Measurements from ENCODE around the gene PSME2.
"Not testable (repeated sequence)": the region's sequence is repeated elsewhere in the genome, so short reads cannot be mapped to it uniquely, and the experiment has no call there.

Gene PSME2

DNA sequence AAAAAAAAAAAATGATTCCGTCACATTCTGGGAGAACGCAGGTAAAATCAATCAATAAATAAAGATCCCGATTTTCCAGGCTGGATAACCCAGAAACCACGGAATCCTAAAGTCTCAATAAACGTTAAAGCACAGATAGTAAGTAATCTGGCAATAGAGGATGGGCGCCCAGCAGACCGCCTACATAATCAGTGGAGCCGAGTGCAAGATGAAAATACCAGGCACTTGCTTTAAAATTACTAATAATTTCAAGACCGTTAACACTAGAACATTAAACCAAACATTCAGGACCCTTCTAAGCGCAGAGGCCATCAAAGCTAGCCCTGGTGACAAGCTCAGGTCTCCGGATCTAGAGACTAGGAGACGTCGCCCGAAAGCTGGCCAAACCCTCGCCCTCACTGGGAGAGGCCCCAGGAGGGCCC, 33.0 kb downstream of the PSME2 start:
- no peak for FAIRE-seq

DNA sequence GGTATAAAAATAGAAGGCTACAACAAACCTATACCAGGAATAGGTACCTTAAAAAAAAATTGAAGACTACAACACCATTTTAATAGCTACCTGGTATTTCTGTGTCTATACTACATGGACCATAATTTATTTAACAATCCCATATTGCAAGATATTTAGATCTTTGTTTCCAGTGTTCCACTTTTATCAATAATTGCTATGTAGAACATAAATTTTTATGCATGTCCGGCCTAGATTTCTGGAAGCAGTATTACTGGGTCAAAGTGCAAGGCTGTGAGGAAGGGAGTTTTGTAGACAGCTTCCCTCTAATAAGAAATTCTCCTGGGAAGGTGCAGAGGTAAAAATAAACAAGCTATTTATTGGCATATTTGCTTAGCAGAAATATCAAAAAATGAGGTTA, 35.9 kb downstream of the PSME2 start:
- no peak for FAIRE-seq

DNA sequence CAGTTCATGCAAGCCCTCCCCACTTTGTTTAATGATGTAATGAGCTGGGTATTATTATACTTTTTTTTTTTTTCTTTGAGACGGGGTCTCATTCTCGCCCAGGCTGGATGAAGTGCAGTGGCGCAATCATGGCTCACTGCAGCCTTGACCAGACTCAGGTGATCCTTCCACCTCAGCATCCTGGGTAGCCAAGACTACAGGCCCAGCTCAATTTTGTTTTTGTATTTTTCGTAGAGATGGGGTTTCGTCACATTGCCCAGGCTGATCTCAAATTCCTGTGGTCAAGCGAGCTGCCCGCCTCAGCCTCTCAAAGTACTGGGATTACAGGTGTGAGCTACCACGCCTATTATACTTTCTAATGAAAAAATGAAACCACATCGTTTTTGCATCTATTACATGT, 36.4 kb downstream of the PSME2 start:
- FAIRE-seq, result no peak

DNA sequence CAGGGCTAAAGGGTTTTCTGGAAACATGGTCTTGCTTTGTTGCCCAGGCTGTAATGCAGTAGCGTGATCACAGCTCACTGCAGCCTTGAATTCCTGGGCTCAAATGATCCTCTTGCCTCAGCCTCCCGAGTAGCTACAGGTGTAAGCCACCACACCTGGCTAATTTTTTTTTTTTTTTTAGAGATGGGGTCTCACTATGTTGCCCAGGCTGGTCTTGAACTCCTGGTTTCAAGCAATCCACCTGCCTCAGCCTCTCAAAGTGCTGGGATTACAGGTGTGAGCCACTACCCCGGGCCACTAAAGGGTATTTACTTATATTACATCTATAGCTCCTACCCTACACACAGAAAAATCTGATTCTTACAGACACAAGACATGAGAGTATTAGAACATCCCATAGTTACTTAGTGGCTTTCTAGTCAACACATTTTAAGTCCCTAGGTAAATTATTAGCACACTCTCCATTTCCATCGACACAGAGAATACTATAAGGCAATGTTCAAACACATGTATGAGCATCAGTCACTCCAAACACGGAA, 38.0 kb downstream of the PSME2 start:
- FAIRE-seq, result no peak

DNA sequence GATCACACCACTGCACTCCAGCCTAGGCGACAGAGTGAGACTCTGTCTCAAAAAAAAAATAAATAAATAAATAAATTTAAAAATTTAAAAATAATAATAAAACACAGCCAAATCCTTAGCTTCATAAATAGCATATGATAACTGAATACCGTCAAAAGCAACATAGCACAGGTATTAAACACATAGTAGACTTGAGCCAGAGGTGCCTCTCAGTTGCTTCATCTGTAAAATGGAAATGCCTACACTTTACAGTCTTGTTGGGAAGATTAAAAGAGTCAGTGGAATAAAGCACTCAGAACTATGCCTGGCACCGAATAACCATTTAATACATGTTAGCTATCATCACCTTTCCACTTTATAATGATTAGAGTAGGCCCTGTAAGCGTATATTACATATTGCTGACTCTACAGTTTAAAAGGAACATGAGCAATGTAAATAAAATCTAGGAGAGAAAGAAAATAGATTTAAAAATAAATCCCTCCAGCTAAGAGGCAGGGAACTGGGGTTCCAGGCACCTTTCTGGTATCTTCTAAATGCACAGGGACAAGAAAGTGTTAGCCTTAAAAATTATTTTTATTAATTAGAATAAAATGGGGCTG, 39.6 kb downstream of the PSME2 start:
- FAIRE-seq, result no peak

DNA sequence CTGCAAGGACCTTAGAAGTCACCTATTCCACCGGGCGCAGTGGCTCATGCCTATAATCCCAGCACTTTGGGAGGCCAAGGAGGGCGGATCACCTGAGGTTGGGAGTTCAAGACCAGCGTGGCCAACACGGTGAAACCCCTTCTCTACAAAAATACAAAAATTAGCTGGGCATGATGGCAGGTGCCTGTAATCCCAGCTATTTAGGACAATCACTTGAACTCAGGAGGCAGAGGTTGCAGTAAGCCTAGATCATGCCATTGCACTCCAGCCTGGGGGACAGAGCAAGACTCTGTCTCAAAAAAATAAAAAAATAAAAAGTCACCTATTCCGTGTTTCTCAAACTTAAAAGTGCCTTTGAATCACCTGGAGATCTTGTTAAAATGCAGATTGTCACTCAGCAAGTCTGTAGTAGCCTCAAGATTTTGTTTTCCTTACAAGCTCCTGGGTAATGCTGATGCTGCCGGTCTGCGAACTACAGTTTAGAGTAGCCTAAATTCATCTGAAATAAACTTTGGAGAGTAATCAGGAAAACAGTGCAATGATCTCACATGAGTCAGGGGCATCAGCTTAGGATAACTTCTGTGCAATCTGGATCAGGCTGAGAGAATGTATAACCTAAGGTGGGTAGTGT, 40.7 kb downstream of the PSME2 start:
- not testable (repeated sequence) for FAIRE-seq

DNA sequence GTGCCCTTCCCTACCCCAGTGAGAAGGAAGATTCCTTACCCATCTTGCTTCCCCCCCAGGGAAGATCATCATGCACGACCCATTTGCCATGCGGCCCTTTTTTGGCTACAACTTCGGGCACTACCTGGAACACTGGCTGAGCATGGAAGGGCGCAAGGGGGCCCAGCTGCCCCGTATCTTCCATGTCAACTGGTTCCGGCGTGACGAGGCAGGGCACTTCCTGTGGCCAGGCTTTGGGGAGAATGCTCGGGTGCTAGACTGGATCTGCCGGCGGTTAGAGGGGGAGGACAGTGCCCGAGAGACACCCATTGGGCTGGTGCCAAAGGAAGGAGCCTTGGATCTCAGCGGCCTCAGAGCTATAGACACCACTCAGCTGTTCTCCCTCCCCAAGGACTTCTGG, 43.0 kb downstream of the PSME2 start:
- FAIRE-seq, result no peak

DNA sequence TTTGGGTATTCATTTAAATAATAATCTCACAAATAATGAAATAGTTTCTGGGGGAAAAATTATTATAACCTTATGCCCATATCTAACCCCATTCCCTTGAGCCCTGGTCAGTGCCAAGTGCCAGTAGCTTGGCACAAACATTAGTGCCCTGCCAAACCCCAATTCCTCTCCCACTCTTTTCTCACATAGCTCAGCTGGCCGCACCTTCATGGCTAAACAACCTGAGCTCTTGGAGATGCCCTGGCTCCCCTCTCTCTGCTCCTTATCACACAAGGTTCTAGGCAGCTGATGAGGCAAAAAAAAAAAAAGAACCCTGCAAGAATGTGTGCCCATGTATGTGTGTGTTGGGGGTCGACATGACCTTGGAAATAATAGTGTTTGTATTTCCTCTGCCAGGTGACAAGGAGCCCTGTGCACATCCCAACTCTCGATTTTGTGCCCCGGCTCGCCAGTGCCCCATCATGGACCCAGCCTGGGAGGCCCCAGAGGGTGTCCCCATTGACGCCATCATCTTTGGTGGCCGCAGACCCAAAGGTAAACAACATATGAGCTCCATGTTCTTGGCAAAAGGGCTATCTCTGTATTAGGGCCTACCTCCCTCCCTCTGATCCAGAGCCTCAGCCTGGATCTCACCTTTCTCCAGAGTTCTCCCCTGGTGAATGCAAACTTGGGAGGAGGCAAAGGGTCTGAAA, 43.9 kb downstream of the PSME2 start:
- no peak for FAIRE-seq

DNA sequence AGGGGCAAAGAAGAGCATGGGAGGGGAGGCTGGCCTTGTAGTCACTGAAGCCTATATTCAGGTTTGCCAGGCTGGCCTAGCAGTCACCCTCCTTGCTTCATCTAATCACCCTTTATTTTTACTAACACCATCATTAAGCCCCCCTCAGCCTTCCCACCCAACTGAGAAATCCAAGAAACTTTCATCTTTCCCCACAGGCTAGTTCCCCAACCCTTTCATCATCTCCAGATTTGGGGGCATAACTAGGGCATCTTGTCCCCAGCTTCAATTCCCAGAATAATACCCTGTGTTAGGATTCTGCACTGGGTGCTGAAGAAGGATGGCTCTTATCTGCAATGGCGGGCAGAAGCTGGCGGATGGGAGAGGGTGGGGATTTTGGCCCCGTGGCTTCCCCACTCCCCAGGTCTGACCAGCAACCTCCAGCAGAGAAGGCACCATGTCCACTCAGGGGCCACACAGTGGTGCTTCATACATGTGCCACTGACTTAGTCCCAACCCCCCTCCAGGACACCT, 45.4 kb downstream of the PSME2 start:
- FAIRE-seq, result no peak

DNA sequence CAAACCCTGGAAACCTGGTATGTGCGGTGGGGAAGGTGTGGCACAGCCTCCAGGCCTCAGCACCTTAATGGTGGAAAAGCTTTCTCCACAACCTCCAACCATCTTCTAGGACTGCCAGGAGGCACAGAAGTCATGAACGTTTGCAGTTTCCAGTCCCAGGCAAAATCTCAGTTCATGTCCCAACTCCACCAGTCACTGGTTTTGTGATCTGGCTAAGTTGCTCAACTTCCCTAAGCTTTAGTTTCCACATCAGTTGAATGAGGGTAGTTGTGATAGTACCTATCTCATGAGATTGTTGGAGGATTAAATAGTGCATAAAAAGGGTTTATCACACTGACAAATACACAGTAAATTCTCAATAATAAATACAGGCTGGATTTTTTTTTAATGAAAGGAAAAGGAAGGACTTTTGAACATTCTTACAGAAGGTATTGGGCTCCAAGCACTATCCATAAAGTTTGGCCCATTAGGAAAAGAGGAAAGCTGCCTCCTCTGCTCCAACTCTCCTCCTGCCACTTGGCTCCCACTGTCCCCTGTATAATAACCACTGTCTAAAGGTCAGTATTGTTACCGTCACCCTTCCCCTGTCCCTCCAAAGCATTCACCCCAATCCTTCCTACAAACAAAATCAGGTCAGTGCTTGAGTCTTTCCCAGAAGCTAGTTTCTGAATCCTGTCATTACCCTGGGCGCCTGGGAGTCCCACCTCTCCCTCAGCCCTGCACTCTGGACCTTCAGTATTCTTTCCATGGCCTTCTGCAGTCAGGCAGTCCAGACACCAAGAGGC, 46.0 kb downstream of the PSME2 start:
- no peak for FAIRE-seq

DNA sequence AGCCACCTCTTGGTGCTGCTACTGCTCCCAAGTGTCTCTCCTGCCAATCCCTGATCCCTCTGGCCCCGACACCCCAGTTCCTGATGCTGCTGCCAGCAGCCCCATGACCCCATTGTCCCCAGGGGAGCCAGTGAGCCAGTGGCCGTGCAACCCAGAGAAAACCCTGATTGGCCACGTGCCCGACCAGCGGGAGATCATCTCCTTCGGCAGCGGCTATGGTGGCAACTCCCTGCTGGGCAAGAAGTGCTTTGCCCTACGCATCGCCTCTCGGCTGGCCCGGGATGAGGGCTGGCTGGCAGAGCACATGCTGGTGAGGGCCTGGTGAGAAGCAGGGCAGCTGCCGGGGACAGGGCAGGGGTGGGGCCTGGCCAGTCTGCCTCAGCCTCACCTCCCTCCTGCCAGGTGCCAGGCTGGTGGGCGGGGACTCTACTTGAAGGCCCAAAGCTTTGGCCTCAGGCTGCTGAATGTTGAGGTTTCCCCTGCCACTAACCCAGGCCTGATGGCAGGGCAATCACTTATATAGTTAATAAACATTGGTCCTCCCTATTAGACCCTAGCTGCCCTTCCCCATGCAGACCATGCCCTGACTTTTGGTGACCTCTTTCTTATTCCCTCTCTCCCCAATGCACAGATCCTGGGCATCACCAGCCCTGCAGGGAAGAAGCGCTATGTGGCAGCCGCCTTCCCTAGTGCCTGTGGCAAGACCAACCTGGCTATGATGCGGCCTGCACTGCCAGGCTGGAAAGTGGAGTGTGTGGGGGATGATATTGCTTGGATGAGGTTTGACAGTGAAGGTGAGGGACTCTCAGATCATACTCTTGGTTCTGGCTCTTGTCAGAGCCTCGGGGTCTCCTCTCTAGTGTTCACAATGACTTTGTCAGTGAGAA, 47.2 kb downstream of the PSME2 start:
- FAIRE-seq, result no peak

DNA sequence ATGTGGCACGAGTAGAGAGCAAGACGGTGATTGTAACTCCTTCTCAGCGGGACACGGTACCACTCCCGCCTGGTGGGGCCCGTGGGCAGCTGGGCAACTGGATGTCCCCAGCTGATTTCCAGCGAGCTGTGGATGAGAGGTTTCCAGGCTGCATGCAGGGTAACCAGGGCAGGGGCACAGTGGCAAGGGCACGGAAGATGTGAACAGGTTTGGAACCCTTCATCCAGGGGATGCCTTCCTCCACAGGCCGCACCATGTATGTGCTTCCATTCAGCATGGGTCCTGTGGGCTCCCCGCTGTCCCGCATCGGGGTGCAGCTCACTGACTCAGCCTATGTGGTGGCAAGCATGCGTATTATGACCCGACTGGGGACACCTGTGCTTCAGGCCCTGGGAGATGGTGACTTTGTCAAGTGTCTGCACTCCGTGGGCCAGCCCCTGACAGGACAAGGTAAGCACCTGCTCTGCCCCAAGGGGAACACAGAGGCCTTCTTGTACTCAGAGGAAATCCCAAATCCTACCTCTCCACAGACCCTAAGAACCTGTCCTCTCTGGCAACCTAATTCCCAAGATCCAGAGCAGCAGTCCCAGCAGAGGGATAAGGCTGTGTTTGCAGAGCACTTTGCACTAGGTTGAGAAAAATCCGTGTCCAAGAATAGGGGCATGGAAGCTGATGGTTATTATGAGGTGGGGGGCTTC, 48.0 kb downstream of the PSME2 start:
- FAIRE-seq, result no peak

DNA sequence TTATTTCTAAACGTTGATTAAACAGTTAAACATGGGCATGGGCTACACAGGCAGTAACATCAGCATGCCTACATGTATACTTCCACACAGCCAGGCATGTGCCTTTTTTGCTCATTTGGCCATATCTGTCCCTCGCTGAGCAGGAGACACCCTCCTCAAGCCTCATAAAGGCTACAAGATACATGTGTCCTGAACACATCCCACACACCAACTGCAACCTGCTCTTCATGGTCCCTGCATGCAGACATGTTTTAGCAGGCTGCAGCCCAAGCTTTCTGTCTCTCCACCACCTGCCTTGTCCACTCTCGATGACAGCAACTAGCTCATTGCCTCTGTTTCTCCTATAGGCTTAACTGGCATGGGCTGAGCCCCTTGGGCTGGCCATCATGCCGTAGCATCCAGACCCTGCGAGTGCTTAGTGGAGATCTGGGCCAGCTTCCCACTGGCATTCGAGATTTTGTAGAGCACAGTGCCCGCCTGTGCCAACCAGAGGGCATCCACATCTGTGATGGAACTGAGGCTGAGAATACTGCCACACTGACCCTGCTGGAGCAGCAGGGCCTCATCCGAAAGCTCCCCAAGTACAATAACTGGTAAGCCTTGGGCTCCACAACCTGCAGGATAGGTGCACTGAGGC, 49.7 kb downstream of the PSME2 start:
- no peak for FAIRE-seq

DNA sequence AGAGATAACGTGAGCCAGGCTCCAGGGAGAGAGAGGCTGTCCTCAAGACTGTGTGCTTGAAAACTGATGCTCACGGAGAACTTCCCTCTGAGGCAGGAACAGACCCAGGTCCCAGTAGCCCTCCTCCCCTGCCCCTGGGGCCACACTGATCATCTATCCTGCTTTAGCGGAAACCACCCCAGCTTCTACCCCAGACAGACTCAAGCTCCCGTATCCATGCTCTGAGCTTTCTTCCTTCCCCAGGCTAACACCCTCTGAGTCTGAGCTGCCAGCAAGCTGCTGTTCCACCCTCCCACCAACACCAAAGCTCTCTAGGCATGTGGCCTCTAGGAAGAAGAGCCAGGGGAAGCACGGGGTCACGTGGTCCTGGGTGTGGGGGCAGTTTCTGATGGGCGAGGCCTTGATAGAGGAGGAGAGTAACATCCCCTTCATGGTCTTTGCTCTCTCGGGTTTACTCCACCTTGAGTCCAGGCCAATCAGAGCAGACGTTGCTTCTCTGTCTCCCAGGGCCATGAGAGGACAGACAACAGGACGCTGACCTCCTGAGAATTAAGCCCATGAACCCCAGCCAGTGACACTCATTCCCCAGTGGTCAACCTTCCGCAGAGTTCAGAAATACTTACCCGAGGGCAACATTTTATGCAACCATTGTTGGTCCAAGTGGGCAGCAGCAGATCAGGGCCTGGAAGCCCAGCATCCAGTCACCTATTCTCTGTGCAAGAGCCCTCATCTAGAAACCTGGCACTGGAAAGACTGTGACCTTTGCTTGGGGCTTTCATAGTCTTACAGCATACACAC, 50.9 kb downstream of the PSME2 start:
- FAIRE-seq, result no peak

DNA sequence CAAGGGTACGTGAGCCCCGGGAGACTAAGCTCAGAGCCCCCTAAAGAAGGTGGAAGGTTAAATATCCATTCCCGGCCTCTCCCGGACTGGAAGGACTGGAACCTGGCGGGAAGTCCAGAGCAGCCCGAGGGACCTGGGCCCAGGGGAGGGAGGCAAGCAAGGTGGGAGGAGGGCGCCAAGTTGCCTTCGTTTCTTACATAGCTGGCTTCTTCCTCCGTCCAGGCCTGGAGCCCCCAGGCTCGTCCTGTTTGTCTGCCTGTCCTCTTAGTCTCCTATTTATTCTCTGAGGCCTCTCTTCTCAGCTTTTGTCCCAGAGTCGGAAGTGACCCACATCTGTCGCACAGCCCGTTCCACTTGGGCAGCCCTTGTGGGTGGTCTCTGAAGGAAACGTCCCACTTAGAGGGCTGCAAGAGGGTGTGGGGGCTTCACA, 51.6 kb downstream of the PSME2 start:
- no peak for FAIRE-seq

DNA sequence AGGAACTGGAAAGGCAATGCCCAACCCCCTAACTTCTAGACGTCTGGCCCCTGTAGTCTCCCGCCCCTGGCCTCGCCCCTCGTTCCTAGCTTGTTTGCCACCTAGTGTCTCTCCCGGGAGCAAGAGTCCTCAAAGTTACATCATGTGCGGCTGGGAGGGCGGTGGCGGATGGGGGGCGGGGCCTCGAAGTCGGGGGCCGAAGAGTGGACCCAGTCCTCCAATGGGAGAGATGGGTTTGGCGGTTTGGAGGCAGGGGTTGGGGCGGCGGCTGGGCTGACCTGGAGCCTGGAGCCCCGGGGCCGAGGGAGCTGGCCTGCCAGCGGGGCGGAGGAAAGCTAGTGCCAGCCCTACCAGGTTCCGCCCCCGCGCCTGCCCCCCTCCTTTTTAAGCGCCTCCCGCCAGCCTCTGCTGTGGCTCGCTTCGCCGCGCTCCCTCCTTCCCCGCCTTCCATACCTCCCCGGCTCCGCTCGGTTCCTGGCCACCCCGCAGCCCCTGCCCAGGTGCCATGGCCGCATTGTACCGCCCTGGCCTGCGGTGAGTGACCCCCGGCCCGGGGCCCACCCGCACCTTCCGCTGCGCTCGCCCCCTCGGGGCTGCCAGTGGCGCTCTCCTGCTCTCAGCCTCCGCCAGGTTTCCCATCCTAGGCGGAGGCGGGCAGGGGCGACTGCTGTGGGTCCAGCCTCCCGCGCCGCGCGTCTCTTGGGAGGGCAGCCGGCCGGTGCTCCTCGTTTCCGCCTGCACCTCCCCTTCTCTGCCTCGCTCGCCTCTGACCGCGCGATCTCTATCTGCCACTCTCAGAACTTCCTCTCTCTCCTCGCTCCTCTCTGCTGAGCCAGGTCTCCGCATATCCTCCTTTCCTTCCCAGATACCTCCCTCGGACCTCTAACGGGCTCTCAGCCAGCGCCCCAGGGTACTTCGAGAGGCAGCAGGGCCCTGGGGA, 52.2 kb downstream of the PSME2 start, which contains the start of gene PCK2:
PCK2 (plus strand) TSS at position 411 of the 940 bp plus-strand sequence; CDS start at position 506, 95 bp downstream.
- no peak for FAIRE-seq
